Measurements from ENCODE around the gene PPDPF.

The PPDPF gene

DNA sequence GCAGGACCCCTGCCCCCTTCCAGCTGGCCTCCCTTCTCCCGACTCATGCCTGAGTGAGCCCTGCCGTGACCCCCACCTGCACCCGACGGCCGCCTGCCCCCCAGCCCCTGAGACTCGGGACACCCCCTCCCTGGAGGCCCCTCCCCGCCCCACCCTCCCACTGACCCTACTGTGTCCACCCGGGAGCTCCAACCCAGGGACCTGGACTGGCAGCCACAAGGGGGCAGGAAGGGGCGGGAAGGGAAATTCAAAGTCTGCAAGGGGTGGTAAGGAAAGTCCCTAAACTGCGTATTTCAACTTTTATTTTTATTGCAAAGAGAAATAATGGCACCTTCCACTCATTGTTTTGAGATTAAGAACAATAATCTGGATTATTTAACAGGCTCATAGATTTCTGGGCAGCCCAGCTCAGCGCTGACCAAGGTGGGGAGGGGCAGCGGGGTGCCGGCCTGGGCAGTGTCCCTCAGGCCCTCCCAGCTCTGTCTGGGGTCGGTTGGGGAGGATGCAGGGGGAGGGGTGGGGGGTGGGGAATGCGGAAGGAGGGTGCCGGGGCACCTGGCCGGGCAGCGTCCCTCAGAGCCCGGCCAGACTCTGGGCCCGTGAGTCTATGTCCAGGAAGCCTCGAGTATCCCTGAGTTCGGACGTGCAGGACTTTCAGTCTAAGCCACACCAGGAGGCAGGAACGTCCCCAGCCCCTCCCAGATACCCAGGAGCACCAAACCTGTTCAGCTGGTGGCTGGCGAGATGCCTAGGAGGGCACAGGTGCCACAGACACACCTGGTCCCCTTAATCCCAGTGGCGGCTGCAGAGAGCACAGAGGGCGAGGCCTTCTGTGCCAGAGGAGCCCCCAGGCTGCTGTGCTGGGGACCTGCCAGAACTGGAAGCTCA is 17.9 kb downstream of the PPDPF start:
- no peak for DNase-seq (ENCODE audit: low read depth)

DNA sequence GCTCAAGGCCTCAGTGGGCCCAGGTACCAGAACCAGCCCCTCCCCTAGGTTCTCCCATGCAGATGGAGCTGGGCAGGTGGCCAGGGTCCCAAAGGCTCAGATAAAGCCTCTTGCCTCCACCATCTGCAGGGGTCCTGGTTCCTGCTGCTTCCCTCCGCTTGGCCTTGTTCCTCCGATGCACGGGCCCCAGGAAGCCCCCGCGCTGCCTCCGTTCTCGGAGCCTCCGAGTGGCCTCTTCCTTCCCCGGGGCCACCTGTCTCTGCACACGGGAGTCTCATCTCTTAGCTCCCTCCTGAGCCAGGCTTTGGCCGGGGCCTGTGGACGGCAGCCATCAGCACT is 18.5 kb downstream of the PPDPF start:
- no peak for DNase-seq (ENCODE audit: low read depth)

GRCh38 chr20:63539441-63540370 is 19.1 kb downstream of the PPDPF start:
- DNase-seq (ENCODE audit: low read depth) = no peak

- DNase-seq (ENCODE audit: low read depth) = no peak
Measured at GRCh38 chr20:63540417-63541186, 20.0 kb downstream of the PPDPF start.

GRCh38 chr20:63541371-63541770 is 20.8 kb downstream of the PPDPF start:
- DNase-seq (ENCODE audit: low read depth) = no peak

- no peak for DNase-seq (ENCODE audit: low read depth)
Measured at GRCh38 chr20:63542031-63542559, 21.5 kb downstream of the PPDPF start.

DNA sequence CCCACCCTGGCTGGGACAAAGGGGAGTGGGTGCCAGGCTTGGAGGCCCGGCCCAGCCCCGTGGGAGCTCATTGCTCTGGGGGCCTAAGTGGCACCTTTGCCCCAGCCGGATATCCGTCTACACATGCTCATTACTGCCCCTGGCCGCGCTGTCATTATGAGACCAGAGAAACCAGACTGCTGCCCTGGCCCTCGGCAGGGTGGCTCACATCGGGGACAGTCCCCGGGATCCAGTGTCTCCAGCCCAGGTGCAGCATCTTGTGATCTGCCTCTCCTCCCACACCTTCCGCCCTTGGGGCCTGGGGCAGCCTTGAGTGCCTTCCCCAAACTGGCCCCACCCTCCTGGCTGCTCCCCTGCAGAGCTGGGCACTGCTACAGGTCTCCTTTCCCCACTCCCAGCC is 22.1 kb downstream of the PPDPF start:
- no peak for DNase-seq (ENCODE audit: low read depth)

DNA sequence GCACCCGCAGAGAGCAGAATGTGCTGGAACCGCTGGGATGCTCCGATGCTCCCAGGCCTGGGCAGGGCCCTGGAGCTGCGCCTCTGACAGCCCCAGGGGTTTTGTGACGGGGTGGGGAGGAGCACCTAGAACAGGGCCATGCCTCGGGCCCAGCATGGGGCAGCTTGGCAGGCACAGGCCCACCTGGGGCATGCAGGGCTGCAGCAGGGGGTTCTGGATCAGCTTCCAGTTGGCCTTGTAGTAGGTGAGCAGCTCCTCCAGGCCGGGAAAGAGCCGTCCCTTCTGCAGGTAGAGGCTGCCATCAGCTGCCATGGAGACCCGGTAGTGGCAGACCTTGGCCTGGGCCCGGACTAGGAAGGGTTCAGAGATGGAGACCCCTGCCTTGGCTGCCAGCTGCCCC is 22.6 kb downstream of the PPDPF start:
- no peak for DNase-seq (ENCODE audit: low read depth)

- no peak for DNase-seq (ENCODE audit: low read depth)
Measured at GRCh38 chr20:63543733-63544132, 23.2 kb downstream of the PPDPF start.

DNA sequence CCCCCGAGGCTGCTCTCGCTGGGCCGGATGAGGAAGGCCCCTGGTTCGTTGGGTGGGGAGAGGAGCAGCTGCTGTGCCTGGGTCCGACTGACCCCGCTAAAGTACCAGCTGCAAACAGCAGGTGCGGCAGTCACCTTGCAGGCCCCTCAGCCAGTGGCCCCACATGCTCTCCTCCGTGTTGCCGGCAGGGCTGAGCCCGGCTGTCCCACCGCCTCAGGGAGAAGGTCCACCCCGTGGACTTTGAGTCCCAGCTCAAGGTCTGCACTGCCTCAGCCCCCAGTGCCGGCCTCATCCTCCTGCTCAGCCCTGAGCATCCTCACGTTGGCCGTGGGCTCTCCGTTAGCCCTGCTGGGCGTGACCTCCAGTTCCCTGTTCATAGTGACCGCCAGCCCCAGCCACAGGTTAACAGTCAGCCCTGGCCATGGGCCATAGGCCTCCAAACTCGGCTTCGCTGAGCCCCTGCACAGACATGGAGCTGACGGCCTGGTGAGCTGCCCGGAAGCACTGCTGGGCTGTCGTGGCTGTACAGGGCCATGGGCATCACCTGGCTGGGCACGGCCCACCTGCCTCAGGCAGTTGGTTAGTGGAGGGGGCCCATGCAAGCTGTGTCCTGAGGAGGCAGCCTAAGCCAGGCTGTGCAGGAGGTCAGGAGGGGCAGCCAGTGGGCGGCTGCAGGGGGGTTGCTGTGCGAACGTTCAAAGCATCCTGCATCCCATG is 23.8 kb downstream of the PPDPF start:
- DNase-seq (ENCODE audit: low read depth) = no peak

DNA sequence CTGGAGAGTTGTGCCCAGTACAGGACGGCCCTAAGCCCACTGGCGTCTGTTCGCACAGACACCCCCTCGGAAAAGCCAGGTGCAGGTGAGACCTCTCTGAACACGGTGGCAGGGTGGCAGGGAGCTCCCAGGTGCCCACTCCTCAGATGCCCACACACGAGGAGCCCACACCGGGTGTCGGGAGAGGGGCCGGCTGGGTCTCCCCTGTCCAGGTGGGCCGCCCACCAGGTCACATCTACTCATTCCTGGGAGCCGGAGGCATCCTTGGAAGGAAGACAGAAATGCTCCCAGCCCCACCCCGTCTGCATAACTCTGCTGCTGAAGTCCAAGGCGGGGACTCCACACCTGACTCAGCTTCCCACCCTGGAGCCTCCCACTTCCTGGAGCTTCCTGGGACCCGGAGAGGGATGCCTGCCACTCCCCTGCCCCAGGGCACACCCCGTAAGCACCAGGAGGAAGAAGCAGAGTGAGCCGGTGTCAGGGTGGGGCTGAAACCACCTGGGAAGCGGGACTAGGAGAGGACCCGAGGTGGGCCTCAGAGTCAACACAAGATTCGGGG is 24.5 kb downstream of the PPDPF start:
- DNase-seq (ENCODE audit: low read depth) = no peak

DNA sequence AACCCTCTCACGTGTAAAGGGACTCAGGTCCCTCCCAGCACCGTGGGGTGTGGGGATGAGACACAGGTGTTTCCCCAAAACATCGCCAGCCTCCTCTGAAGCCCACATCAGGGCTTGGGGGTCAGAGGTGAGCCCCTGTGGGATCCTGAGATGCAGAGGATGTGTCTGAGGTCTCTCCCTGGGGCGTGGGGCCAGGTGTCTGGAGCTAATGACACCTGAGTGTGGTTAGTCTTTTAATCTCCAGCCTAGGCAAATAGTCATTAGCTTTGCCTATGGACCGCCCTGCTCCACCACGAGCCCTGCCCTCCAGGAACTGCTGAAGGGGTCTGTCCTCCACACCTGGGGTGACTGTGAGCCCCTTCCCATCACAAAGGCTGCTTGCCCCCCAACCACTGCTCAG is 25.2 kb downstream of the PPDPF start:
- no peak for DNase-seq (ENCODE audit: low read depth)

DNA sequence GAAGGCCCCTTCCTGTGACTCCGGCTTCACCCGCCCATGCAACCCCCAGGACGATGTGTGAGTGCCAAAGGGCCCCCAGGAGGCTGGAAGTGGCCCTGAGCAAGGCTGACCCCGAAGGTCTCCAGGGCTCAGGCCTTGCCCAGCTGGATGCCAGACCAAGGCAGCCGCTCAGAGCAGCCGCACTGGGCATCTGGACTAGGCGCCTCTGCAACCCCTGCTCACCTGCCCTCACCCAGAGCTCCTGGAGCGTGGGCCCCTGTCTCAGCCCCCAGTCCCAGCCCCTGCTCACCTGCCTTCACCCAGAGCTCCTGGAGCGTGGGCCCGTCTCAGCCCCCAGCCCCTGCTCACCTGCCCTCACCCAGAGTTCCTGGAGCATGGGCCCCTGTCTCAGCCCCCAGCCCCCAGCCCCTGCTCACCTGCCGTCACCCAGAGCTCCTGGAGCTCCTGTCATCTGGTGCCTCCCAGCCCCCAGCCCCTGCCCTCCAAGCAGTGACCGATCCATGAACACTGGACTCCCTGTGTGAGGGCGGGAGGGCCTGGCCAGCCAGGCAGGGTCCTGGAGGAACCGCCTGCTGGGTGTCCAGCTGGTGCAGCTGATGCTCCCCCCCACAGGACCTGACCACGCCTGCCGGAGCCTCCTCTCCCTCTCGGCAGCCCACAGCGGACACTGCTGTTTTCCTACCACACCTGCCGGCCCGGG is 25.8 kb downstream of the PPDPF start:
- DNase-seq (ENCODE audit: low read depth) = no peak

DNA sequence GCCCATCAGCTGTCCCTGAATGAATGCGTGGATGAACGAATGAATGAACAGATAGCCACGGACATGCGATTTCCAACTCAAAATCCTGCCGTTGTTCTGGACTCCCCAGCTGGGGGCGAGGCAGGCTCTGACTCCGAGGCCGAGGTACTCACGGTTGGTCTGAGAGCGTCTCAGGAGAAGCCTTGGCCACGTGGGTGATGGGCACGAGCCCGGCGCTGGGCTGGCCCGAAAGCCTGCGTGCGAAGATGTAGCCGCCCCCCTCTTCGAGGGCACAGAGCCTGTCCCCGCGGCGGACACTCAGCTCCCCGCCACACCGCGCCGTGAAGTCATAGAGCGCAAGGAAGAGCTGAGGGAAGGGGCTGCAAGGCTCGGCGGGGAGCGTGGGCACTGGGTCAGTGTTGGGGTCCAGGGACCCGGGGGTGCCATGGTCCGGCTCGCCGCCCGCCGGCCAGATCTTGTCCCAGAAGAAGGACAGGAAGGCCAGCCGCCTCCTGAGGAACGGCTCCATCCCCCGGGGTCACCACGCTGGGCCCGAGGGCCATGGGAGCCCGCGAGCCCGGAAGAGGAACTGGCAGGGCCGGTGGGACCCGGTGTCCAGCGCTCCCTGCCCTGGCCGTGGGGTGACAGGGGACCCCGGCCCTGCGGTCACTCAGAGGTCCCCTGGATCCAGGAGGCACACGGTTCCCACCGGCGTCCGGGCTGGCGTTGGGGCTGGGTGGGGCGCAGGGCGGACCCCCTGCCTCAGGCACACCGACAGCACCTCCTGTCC is 26.6 kb downstream of the PPDPF start:
- DNase-seq (ENCODE audit: low read depth) = no peak

GRCh38 chr20:63547725-63548480 is 27.3 kb downstream of the PPDPF start, which contains the start of gene SRMS:
SRMS (minus strand) TSS chr20:63547749; CDS start chr20:63547463, 286 bp downstream.
- DNase-seq (ENCODE audit: low read depth) = no peak

DNA sequence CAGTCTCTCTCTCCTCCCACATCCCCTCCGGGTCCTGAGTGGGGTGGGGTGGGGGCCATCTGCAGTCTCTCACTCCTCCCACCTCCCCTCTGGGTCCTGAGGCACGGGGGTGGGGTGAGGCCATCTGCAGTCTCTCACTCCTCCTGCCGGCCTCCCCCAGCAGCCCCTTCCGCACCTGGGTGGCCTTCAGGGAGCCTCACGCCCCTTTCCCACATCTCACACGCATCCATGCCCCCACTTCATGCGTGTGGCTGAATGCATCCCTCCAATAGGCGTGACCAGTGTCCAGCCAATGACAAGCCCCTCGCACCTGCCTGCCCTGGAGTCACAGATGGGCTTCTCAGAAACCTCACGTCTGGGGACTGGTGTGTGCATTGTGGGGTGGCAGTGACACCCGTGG is 28.0 kb downstream of the PPDPF start:
- DNase-seq (ENCODE audit: low read depth) = no peak

DNA sequence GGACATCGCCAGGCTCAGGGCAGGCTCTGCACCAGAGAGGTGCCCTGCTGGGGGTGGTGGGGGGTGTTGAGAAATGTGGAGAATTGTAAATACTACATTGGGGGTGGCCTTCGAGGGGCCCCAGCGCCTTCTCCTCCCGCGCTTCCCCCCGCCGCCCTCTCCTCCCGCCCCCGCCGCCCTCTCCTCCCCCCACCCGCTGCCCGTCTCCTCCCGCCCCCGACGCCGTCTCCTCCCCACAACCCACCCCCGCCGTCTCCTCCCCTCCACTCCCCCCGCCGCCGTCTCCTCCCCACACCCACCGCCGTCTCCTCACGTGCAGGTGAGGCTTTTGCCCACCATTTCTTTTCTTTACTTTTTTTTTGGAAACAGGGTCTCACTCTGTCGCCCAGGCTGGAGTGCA is 28.5 kb downstream of the PPDPF start:
- DNase-seq (ENCODE audit: low read depth) = no peak

GRCh38 chr20:63549679-63550282 is 29.2 kb downstream of the PPDPF start:
- no peak for DNase-seq (ENCODE audit: low read depth)

Data from stimulated activated CD4-positive, alpha-beta T cell treated with anti-CD3 and anti-CD28 coated beads, Interleukin-2, amount 100 ng/mL, for 4 hours (primary cell).